Endodermal cell (in vitro differentiated cells): ENCODE results near the gene TMEM94. TPM values are rescaled to one million over a fixed set of nuclear protein-coding genes. Genes with fewer than 3 reads are reported as not detected.

Experiments
- DNase-seq: peaks from one replicate; pipeline ENCODE4 v3.0.0-alpha.2; 2017
- H3K27ac ChIP-seq: 2 replicates; pipeline ENCODE4 v1.5.1; 2013; ENCODE audit warnings: mild to moderate bottlenecking, low read depth, low read length, moderate library complexity
- H3K27me3 ChIP-seq: 2 replicates; pipeline ENCODE4 v1.6.1; 2013; ENCODE audit warnings: mild to moderate bottlenecking, low read length, moderate library complexity; ENCODE audit not compliant: insufficient read depth, control insufficient read depth, poor library complexity, severe bottlenecking
- H3K36me3 ChIP-seq: 2 replicates; pipeline ENCODE4 v1.7.0; 2013; ENCODE audit warnings: mild to moderate bottlenecking, low read length, moderate library complexity; ENCODE audit not compliant: control insufficient read depth, insufficient read depth
- H3K4me1 ChIP-seq: one replicate; pipeline ENCODE4 v1.7.0; 2013; ENCODE audit warnings: low read length; ENCODE audit not compliant: control insufficient read depth, insufficient read depth
- H3K4me3 ChIP-seq: 2 replicates; pipeline ENCODE4 v1.5.1; 2013; ENCODE audit warnings: mild to moderate bottlenecking, low read length, moderate library complexity
- H3K9ac ChIP-seq: 2 replicates; pipeline ENCODE4 v1.6.1; 2013; ENCODE audit warnings: mild to moderate bottlenecking, low read length, moderate library complexity; ENCODE audit not compliant: poor library complexity, severe bottlenecking; ENCODE audit errors: extremely low read depth
- H3K9me3 ChIP-seq: 2 replicates; pipeline ENCODE4 v1.6.1; 2013; ENCODE audit warnings: mild to moderate bottlenecking, low read length, moderate library complexity; ENCODE audit not compliant: control insufficient read depth
- H3K27ac Mint-ChIP-seq: 2 replicates; pipeline ENCODE4 v1.8.0; 2020; ENCODE audit warnings: mixed read lengths
- H3K27me3 Mint-ChIP-seq: 2 replicates; pipeline ENCODE4 v1.8.0; 2021; ENCODE audit warnings: mild to moderate bottlenecking, mixed read lengths; ENCODE audit not compliant: insufficient read depth
- H3K36me3 Mint-ChIP-seq: 2 replicates; pipeline ENCODE4 v1.8.0; 2020; ENCODE audit warnings: low read depth, mixed read lengths
- H3K4me1 Mint-ChIP-seq: 2 replicates; pipeline ENCODE4 v1.8.0; 2020; ENCODE audit warnings: mixed read lengths
- H3K4me3 Mint-ChIP-seq: 2 replicates; pipeline ENCODE4 v1.8.0; 2020; ENCODE audit warnings: mild to moderate bottlenecking, moderate library complexity, mixed read lengths
- H3K9me3 Mint-ChIP-seq: 2 replicates; pipeline ENCODE4 v1.8.0; 2020; ENCODE audit warnings: mild to moderate bottlenecking, mixed read lengths
- CTCF ChIP-seq: fragments of 200-600 bp; sonication (generic); conservative IDR thresholded peaks from 2 replicates; pipeline ENCODE4 v1.5.0; 2021; ENCODE audit warnings: antibody characterized with exemption, mild to moderate bottlenecking
- WGBS, 2 experiments: methylation state at CpG; one replicate each; pipeline versions ENCODE4 v1.1.5 to v1.1.7; 2013; ENCODE audit warnings: missing lambda C conversion rate in 2 of 2, mixed read lengths in 1 of 2; ENCODE audit not compliant: insufficient coverage in 1 of 2, insufficient read length in 1 of 2; 5-methylcytosine and 5-hydroxymethylcytosine counted together
- total RNA-seq, 2 donors: library from RNA; stranded (reverse); fragmentation: NEBNext Ultra II Directional in 1 of 2; extraction: Animal tissue kit (Norgen Biotek cat#: 25700) in 1 of 2; gene quantifications; 2 replicates in 1 of 2; 3 replicates in 1 of 2; pipeline ENCODE4 v1.2.1, GENCODE V29; 2021

TMEM94 gene
- total RNA-seq, 2 donors from 2014 or later, result 96.0 to 106 TPM

GRCh38 chr17:75501378-75502071 lies 45.1 kb downstream of the TMEM94 start:
- WGBS, 2 experiments, result 80 to 93% methylated on average over 7 to 21 of the region's 21 CpGs
- Mint-ChIP-seq H3K4me3 (no peak overlapping the region), H3K27me3 (no peaks in the 10 kb centered on the region), H3K27ac (no peak overlapping the region), H3K4me1 (no peaks in the 10 kb centered on the region), H3K36me3 (peaks cover 16% of the 10 kb centered on the region), H3K9me3 (no peaks in the 10 kb centered on the region)
- Histone ChIP-seq H3K36me3 (peaks cover 12% of the 10 kb centered on the region), H3K4me1 (no peaks in the 10 kb centered on the region), H3K27me3 (no peaks in the 10 kb centered on the region), H3K27ac (no peak overlapping the region), H3K9me3 (no peaks in the 10 kb centered on the region), H3K4me3 (no peak overlapping the region), H3K9ac (no peak overlapping the region)
- TF ChIP-seq CTCF, result no peak
- no peak for DNase-seq

DNA sequence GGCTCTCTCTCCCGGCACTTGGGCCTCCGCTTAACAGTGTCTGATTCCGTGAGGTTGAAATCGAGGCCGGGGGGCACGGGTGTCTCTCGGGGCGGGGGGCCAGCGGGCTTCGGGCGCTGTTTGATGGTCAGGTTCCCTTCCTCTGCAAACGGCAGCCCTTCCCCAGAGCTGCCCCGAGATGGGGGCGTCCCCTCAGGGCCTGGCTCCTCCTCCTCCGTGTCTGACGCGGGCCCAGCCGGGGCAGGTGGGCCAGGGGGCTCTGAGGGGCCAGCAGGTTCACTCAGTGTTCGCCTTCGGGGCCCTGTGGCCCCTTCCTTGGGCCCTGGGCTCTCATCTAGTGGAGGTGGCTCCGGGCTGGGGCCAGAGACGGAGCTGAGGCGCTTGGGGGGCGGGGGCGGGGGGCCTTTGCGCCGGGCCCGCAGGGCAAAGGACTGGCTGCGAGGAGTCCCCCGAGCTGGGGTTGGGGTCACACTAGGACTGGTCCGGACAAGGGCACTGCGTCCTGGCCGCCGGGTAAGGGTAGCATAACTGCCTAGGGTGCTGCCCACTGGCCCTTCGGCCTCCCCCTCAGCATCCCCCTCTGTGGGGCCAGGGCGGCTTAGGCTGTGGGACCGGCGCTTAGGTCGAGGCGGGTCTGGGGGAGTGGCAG lies 45.8 kb downstream of the TMEM94 start:
- Histone ChIP-seq H3K36me3 (peaks cover 18% of the 10 kb centered on the region), H3K9ac (no peak overlapping the region), H3K4me3 (no peak overlapping the region), H3K9me3 (no peaks in the 10 kb centered on the region), H3K27ac (no peak overlapping the region), H3K4me1 (no peaks in the 10 kb centered on the region), H3K27me3 (no peaks in the 10 kb centered on the region)
- 91 to 94% methylated on average over 10 to 40 of the region's 40 CpGs for WGBS, 2 experiments
- Mint-ChIP-seq H3K4me3 (no peak overlapping the region), H3K4me1 (no peaks in the 10 kb centered on the region), H3K9me3 (no peaks in the 10 kb centered on the region), H3K36me3 (peaks cover 14% of the 10 kb centered on the region), H3K27ac (no peak overlapping the region), H3K27me3 (no peaks in the 10 kb centered on the region)
- no peak for TF ChIP-seq CTCF
- DNase-seq, result no peak

- H3K27ac Mint-ChIP-seq, result no peak overlapping the region
- no peaks in the 10 kb centered on the region for H3K4me1 Mint-ChIP-seq
- Histone ChIP-seq H3K4me1 (no peaks in the 10 kb centered on the region), H3K9me3 (no peaks in the 10 kb centered on the region), H3K36me3 (peaks cover 21% of the 10 kb centered on the region), H3K27ac (no peak overlapping the region), H3K4me3 (no peak overlapping the region), H3K9ac (no peak overlapping the region), H3K27me3 (no peaks in the 10 kb centered on the region)
- 95 to 98% methylated on average over 15 to 25 of the region's 25 CpGs for WGBS, 2 experiments
- no peaks in the 10 kb centered on the region for H3K9me3 Mint-ChIP-seq
- peaks cover 11% of the 10 kb centered on the region for H3K36me3 Mint-ChIP-seq
- H3K27me3 Mint-ChIP-seq, result no peaks in the 10 kb centered on the region
- no peak for DNase-seq
- no peak for TF ChIP-seq CTCF
- no peak overlapping the region for H3K4me3 Mint-ChIP-seq
Measured at GRCh38 chr17:75502721-75503329, 46.4 kb downstream of the TMEM94 start.
